ENCODE data around the gene CAPN14.

The CAPN14 gene

GRCh38 chr2:31138037-31138962 is 79.0 kb downstream of the CAPN14 start, which contains the start of gene GALNT14:
GALNT14 (minus strand) TSS chr2:31138440; CDS start chr2:31138086, 354 bp downstream.
- DNase-seq = no peak

GRCh38 chr2:31137211-31138036 is 79.9 kb downstream of the CAPN14 start:
- DNase-seq = no peak

- no peak for DNase-seq
These were observed 80.6 kb downstream of the CAPN14 start for GRCh38 chr2:31136732-31137131.

GRCh38 chr2:31136000-31136399 is 81.3 kb downstream of the CAPN14 start:
- no peak for DNase-seq

- no peak for DNase-seq
These were observed 82.8 kb downstream of the CAPN14 start for GRCh38 chr2:31134480-31134879.

- no peak for DNase-seq
These were observed 84.5 kb downstream of the CAPN14 start for GRCh38 chr2:31132786-31133185.

- DNase-seq = no peak
These were observed 85.4 kb downstream of the CAPN14 start for GRCh38 chr2:31131871-31132270.

- DNase-seq = no peak
These were observed 87.7 kb downstream of the CAPN14 start for GRCh38 chr2:31129375-31130171.

- no peak for DNase-seq
These were observed 89.4 kb downstream of the CAPN14 start for GRCh38 chr2:31127931-31128330.

GRCh38 chr2:31125918-31126695 is 91.2 kb downstream of the CAPN14 start:
- no peak for DNase-seq

- DNase-seq = no peak
These were observed 92.4 kb downstream of the CAPN14 start for GRCh38 chr2:31124904-31125303.

Measured in NCI-H446 treated with DMSO at 0.1 percent for 48 hours (cell line).